Occipital lobe (tissue), 2 donors: Measurements from ENCODE around the gene RBM39. TPM values are rescaled to one million over a fixed set of nuclear protein-coding genes. Genes with fewer than 3 reads are reported as not detected.
"Not testable (repeated sequence)": the region's sequence is repeated elsewhere in the genome, so short reads cannot be mapped to it uniquely, and the experiment has no call there.

Experiments
- DNase-seq: peaks from one replicate; lab custom pipeline; 2025; lab: John Stamatoyannopoulos, UW
- total RNA-seq: library from RNA; depleted of rRNA; stranded (reverse); fragments of >200 nt; gene quantifications from one replicate; pipeline ENCODE4 v1.2.3, GENCODE V29; 2014

Gene RBM39
- 490 TPM for total RNA-seq

DNA sequence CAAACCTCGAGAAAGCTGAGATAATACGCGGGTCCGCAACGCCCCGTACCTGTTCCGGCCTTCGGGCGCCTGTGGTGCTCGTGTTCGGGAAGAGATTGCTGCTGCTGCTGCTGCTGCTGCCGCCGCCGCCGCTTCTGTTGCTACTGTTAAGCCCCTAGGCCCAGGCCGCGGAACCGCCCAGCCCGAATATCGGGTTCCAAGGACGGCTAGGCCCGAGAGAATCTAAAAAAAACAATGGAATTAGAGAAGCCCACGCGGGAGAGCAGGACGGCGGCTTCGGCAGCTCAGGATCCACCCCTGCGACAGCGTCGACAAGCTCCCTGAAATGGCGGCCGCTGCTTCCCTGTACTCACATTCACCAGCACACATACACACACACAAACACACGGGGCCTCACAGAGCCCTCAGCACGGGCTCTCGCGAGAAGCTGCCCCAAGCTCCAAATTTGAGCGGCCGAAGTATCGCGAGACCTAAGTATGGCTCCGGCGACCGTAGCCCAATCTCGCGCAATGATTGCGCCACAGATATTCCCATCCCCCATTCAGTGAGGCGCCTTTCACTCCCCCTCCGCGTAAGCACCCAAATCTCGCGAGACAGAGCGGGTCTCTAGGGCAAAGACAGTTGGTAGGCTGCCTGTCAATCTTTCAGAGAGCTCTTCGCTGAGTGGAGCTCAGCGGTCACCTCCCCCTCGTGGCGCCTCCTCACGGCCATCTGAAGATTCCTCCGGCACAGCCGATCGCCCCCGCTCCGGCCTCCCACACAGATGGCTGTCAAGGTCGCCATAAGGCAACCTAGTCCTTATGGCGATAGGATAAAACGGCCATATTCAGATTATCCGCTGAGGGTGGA lies at the start of gene RBM39:
TSS of gene RBM39 (minus strand) at position 369 of the 849 bp plus-strand sequence. CDS start 1,386 bp downstream, outside the sequence.
- DNase-seq, result peak; percentile 99

DNA sequence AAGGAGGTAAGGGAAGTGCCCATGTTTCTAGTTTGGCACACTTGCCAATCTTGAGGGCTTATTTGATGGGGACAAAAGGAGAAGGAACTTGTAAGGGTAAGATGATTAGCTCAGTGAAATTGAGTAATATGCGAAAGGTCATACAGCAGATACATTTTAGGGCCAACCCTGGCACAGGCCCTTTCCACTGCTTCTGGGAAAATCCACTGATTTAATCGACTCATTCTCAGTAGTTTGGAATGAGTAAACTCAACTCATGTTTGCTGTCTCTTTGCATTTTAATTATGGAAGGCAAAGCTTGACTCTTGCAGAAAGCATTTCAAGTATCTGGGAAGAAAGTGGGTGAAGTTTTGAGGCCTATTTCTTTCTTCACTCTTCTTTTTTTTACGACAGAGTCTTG lies 49.8 kb upstream of the RBM39 start:
- DNase-seq, result no peak

DNA sequence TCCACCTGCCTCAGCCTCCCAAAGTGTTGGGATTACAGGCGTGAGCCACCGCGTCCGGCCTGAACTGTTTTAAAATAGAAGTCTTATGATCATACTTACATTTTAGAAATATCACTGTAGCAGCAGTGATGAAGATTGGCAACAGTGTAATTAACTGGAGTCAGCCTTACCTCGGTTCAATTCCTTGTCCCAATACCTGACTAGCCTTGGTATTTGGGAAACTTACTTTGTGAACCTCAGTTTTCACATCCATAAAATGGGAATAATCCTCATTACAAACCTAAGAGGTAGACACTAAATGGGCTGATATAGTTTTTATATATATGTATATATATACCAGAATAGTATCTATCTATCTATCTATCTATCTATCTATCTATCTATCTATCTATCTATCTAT lies 49.0 kb upstream of the RBM39 start:
- no peak for DNase-seq

DNA sequence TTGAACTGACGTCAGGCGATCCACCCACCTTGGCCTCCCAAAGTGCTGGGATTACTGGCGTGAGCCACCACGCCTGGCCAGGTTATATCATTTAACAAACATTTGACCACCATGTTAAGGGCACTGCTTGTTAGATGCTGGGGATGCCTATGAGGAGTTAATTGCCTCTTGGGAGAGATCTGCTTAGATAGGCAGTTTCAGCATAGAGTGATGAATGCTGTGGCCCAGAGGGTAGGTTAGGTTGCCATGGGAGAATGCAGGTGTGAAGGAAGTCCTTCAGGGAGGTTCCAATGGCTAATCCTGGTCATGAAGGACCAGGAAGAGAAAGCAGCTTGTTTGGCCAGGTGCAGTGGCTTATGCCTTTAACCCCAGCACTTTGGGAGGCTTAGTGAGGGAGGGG lies 46.7 kb upstream of the RBM39 start:
- DNase-seq, result no peak

DNA sequence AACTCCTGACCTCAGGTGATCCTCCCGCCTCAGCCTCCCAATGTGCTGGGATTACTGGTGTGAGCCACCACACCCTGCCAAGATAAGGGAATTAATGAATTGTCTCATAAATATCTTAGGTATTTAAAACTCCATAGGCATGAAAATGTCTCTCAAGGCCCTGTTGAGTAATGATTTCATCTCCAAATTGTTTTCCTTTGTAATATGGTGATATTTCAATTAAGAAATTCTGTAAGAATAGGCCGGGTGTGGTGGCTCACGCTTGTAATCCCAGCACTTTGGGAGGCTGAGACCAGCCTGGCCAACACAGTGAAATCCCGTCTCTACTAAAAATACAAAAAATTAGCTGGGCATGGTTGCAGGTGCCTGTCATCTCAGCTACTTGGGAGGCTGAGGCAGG lies 43.5 kb upstream of the RBM39 start:
- DNase-seq, result not testable (repeated sequence)

DNA sequence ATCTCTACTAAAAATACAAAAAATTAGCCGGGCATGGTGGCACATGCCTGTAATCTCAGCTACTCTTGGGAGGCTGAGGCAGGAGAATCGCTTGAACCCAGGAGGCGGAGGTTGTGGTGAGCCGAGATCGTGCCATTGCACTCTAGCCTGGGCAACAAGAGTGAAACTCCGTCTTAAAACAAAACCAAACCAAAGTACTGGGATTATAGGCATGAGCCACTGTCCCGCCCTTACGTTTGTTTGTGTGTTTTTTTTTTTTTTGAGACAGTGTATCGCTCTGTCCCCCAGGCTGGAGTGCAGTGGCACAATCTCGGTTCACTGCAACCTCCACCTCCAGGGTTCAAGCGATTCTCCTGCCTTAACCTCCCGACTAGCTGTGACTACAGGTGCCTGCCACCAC lies 41.8 kb upstream of the RBM39 start:
- not testable (repeated sequence) for DNase-seq

DNA sequence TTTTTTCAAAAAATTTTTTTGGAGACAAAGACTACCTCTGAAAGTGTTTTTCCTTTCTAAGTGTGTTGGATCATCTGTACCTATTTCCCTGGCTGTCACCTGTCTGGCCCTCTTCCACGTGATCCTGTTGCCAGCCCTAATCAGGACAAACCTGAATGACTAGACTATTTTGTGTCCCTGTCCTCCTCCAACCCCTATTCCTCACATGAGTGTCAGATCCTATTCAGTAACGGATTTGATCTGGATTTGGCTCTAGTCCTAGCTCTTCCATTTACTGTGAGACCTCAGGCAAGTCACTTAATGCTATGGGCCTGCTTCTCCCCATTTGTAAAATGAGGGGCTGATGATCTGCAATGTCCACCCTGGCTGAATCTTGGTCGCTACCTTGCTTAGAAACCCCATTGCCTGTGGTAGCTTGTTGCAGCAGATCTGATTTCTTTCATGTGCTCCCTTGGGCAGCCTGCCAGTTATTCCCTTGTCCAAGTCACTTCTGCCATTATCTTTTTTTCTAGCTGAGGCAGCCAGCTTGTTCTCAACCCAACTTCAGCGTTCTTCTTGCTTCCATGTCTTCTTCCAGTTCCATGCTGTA lies 34.5 kb upstream of the RBM39 start:
- no peak for DNase-seq

DNA sequence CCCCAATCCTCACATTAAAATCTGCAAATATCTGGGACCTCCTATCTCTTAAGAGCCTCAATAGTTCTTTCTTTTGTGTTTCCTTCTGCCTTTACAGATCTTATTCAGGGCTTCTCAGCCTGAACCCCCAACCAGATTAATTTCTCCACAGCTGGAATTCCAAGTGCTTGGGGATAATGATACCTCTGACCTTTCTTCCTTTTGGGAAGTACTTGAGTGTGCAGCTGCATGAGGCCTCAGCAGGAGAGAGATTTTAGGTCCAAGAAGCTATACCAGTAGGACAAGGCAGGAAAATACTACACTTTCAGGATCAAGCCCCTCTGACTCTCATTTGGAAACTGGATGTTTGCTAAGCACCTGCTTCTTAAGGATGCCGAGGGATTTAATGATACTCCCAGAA lies 32.3 kb upstream of the RBM39 start:
- no peak for DNase-seq

DNA sequence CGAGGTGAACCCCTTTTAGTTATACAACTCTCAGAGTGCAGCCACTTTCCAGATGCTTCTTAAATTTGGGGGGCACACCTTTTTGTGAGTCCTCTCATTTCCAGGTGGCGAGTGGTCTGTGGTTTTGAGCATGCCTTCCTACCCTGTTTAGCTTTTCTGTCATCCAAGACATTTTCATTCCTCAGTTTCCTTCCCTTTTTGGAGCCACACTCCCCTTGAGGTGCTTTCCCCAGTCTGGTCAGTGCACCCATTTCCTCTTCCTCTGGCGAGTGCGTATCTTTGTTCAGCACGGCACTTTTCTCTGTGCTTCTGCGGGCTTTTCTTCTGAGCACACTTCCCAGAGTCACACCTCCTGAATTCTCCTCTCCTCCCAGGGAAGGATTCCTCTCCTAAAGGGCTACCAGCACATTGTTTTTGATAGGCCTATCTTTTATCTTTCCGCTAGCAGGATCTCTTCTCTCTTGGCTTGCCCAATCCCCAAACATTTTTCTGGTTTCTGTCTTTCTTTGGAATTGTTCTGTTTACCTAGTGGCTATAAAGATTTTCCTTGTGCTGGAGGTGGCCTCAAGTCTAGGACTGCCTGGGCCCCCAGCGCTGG lies 31.2 kb upstream of the RBM39 start:
- no peak for DNase-seq

DNA sequence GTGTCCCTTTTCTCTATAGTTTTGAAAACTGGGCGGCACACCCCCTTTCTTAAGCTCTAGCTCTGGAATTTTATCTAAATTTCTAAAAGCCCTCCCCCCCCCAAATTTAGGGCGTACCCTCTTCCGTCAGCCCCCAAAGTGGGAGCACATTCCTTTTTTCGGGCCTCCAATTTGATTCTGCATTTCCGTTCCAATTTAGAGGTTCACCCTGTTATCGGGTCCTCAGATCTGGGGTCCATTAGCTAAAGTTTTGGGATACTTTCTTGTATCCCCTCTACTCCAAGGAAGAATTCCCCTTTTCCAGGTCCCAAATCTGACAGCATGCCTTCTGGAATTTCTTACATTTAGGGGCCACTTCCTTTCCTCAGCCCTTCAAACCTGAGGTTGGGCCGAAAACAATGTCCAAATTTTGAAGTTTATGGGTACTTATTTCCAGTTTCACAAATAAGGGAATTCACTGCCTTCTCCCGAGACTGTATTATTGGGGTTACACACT lies 30.6 kb upstream of the RBM39 start:
- no peak for DNase-seq

DNA sequence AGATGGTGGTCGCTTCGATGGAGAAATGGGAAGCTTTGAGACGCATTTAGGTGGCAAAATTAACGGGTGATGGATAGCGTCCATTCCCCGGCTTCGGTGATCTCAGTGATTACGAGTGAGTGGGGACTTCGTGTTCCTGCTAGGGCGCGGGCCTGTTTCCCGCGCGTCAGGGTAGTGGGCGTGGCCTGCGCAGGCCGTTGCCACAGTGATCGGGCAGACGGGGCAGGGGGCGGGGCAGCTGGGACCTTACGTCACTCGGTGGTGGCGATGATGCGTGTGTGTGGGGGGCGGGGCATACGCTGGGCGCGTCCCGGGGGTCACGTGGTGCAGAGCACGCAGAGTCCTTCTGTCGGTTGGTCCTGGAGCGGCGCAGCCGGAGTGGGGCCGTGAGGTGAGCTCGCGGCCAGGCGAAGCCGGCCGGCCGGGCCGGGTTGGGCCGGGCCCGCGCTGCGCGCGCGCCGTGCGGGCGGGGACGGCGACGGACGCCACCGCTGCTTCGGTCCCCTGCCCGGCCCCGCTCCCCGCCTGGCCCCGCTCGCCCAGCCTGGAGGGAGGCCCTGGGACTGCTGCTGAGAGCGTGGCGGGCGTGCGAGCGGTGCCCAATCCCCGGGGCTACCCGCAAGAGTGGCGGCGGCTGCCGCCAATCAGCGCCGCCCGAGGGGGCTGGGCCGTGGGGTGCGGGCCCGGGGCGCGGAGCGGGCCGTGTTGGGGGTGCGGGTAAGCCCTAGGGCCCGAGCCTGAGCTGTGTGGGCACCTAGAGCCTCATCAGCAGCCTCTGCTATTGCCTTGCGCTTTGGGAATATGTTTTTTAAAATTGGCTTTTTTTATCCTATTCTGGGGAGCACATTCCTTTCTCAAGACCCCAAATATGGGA lies 29.9 kb upstream of the RBM39 start, which contains the start of gene PHF20:
TSS of gene PHF20 (plus strand) at position 327 of the 874 bp plus-strand sequence. CDS start 29,508 bp downstream, outside the sequence.
- DNase-seq, result peak; percentile 96

DNA sequence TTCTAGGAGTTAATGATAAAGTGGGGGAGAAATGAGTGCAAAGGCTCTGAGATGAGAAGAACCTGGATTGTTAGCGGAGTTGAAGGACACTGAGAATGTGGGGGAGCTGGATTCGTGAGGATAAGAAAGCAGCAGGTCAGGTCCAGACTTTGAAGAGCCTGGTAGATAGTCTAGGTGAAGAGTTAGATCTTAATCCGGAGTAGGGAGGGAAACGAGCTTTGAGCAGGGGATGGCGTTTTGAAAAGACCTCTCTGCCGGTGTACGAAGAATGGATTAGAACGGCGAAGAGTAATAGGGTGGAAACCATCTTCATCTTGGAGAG lies 29.3 kb upstream of the RBM39 start:
- DNase-seq, result no peak

DNA sequence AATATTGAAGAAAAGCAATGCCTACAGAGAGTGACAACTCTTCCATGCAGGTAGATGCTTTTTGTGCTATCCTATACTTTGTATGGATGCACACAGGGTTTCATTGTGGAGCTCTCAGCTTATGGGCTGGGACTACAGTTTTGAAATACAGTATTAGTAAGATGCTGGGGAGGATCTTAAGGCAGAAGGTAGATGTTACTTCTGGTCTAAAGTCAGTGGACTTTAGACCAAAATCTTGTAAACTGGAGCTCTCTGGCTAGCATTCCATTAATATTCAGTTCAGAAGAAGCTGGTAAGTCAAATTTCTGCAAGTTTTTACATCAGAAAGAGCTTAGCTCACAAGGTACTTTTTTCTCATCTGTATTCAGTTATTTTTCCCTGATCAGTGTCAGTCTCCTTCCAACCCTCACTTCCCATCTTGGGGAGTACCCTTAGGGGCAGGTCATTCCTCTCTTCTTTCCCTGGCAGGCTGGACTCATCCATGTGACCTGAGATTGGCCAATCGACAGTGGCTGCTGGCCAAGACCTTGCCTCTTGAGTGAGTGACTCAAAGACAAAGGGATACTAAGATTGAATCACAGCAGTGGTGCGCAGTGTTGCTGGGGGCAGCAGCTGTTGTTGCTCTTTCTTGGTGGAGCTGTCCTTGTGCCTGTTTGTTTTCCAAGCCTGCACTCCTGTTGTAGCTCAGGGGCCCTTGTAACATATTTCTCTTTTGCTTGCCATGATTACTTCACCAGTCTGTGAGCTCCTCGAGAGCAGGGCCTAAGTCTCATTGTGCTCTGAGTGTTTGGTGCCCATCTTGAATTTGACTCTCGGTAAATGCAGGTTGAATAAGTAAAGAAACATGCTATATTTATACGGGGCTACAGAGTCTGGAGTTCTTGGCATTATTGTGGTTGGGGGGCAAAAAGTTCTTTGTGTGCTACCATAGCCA lies 26.9 kb upstream of the RBM39 start:
- peak; percentile 66 for DNase-seq

DNA sequence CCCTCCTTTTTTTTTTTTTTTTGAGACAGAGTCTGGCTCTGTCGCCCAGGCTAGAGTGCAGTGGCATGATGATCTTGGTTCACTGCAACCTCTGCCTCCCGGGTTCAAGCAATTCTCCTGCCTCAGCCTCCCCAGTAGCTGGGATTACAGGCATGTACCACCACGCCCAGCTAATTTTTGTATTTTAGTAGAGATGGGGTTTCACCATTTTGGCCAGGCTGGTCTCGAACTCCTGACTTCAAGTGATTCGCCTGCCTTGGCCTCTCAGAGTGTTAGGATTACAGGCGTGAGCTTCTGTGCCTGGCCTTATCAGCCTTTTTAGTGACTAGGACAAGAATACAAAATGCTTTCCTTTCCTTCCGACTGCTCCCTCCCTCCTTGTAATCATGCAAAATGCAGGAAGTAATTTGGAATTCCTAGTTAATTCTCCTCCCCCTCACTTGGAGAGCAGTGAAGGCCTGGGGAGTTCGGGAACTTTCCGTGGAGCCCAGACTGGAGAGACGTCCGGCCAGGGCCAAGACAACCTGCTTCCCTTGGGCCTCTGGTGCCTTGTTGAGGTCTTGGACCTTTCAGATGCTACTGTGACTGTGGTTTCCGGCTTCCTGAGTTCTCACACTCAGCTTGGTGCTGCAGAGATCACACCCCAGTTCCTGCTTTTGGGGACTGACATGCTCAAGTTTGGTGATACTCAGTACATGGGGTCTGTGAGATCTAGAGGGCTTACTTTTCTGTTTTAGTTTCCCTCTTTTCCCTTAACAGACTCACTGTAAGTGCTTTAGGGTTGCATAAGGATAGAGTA lies 25.8 kb upstream of the RBM39 start:
- DNase-seq, result no peak

DNA sequence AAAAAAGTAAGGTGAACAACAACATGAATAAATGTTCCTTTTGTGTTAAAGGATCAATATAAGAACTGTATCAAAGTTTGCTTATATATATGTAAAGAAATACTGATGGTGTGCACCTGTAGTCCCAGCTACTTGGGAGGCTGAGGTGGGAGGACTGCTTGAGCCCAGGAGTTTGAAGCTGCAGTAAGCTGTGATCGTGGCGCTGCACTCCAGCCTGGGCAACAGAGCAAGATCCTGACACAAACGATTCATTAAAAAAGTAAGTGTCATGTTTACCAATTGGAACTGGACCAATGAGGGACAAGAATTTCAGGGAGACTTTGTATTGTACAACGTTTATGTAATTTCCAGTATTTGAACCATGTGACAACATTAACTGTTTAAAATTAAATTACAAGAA lies 24.8 kb upstream of the RBM39 start:
- DNase-seq, result no peak

DNA sequence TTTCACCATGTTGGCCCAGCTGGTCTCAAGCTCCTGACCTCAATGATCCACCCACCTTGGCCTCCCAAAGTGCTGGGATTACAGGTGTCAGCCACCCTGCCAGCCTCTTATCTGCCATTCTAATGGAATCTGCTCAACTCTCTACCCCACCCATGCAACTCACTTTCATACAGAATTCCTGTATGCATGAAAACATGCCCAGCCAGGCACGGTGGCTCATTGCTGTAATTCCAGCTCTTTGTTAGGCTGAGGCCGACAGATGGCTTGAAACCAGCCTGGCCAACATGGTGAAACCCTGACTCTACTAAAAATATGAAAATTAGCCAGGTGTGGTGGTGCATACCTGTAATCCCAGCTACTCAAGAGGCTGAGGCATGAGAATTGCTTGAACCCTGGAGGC lies 22.9 kb upstream of the RBM39 start:
- DNase-seq, result not testable (repeated sequence)

DNA sequence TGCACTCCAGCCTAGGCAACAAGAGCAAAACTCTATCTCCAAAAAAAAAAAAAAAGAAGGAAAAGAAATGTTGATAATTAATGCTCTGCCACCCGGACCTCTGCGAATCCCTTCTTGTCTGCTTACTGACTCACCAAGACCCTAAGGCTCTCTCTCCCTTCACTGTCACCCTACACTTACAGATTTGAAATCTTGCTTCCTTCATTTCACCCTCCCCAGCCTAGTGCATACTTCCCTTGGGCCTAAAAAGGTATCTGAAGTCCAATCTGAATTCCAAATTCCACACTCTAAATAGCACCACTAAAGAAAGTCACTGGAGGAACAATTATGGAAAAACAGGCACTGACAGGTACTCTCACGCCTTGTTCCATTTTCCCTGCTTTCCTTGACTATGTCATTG lies 20.4 kb upstream of the RBM39 start:
- DNase-seq, result no peak

DNA sequence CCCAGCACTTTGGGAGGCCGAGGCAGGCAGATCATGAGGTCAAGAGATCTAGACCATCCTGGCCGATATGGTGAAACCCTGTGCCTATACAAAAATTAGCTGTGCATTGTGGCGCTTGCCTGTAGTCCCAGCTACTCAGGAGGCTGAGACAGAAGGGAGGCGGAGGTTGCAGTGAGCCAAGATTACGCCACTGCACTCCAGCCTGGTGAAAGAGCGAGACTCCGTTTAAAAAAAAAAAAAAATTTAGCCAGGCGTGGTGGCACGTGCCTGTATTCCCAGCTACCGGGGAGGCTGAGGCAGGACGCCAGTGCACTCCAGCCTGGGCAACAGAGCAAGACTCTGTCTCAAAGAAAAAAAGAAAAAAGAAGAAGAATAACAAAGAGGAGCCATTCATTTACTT lies 19.5 kb upstream of the RBM39 start:
- DNase-seq, result not testable (repeated sequence)

DNA sequence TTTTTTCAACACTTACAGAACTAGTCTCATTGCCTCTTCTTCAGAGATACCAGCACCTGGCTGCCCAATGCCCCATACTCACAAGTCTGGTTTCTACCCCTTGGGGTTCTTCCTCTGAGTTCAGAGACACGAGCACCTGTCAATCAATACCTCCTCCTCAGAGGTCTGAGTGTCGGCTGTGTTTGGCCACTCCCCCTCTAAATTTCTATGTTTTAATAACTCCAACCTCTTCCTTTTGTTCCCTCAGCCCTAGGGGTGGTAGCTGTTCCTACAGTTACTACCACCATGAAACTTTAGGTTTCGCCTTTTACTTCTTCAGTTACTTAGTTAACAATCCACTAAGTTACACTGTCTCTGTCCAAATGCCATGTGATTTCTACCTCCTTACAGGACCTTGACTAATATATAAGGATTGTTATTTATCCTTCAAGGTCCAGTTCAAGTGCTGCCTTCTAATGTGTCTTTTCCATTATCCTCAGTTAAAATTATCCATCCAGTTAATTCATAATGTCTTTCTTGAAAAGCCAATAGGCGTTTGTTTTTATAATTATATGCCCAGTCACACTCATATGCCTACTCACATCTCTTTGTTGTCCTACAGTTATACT lies 15.1 kb upstream of the RBM39 start:
- DNase-seq, result no peak
